ENCODE measurements around the gene TCERG1L.

DNA sequence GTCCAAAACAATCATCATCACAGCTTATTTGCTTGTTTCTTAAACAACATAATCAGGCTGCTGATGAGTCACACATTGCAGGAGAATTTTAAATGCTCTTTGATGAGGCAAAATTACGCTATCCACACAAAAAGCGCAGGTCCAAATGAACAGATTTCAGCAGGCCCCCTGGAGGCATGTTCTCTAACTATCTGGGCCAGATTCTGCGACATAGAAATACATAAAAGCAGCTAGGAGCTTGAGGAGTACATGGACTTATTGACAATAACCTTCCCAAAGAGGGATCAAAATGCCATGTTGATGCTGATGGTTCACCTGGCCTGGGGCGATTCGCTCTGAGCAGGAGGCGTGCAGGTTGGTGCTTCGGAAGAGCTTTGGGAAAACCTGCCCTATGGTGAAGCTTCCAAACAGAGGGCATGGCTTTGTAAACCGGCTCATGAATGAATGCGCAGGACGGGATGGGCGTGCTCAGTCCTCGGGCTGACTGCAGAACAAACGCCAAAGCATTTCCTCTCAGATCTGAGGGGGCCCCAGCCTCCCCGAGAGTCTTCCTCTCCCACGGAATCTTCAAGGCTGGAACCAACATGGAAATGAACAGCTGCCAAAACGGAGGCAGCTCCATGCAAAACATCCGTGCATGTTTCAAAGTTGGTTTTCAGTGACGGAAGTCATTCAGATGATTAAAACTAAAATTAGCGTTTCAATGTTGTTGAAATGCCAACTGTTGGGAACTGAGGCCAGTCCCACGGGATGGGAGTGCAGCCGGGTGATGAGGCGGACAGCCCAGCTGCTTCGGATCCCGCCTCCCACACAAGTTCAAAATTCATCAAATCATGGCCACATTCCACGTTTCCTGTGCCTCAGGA is 179.6 kb downstream of the TCERG1L start:
- TF ChIP-seq, protein P1, sequence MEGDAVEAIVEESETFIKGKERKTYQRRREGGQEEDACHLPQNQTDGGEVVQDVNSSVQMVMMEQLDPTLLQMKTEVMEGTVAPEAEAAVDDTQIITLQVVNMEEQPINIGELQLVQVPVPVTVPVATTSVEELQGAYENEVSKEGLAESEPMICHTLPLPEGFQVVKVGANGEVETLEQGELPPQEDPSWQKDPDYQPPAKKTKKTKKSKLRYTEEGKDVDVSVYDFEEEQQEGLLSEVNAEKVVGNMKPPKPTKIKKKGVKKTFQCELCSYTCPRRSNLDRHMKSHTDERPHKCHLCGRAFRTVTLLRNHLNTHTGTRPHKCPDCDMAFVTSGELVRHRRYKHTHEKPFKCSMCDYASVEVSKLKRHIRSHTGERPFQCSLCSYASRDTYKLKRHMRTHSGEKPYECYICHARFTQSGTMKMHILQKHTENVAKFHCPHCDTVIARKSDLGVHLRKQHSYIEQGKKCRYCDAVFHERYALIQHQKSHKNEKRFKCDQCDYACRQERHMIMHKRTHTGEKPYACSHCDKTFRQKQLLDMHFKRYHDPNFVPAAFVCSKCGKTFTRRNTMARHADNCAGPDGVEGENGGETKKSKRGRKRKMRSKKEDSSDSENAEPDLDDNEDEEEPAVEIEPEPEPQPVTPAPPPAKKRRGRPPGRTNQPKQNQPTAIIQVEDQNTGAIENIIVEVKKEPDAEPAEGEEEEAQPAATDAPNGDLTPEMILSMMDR (conservative IDR thresholded peaks at IDR 0.05; ENCODE audit: low read length) = no peak
- TF ChIP-seq EZH2phosphoT487 (IDR thresholded peaks at IDR 0.05; ENCODE audit: borderline replicate concordance) = no peak
